Mesothelial cell of epicardium (in vitro differentiated cells): ENCODE measurements around the gene RTN1. TPM values are rescaled to one million over a fixed set of nuclear protein-coding genes. Genes with fewer than 3 reads are reported as not detected.

Experiments used
- DNase-seq, 2 experiments: peaks; one replicate each; pipeline ENCODE4 v3.0.0; 2021; ENCODE audit warnings: low spot score in 2 of 2; ENCODE audit not compliant: unreplicated experiment in 2 of 2
- H3K27ac Mint-ChIP-seq: 2 replicates; pipeline ENCODE4 v1.8.0; 2021; ENCODE audit warnings: mixed read lengths
- H3K27me3 Mint-ChIP-seq: 2 replicates; pipeline ENCODE4 v1.8.0; 2021; ENCODE audit warnings: low read depth, mixed read lengths
- H3K36me3 Mint-ChIP-seq: 2 replicates; pipeline ENCODE4 v1.8.0; 2021; ENCODE audit warnings: mixed read lengths
- H3K4me1 Mint-ChIP-seq: 2 replicates; pipeline ENCODE4 v1.8.0; 2021; ENCODE audit warnings: mixed read lengths
- H3K4me3 Mint-ChIP-seq: 2 replicates; pipeline ENCODE4 v1.8.0; 2021; ENCODE audit warnings: mild to moderate bottlenecking, moderate library complexity, mixed read lengths
- H3K9me3 Mint-ChIP-seq: 2 replicates; pipeline ENCODE4 v1.8.0; 2021; ENCODE audit warnings: mixed read lengths
- CTCF ChIP-seq: fragments of 200-600 bp; sonication (generic); IDR thresholded peaks from one replicate; pipeline ENCODE4 v1.5.0; 2021; ENCODE audit warnings: antibody characterized with exemption; ENCODE audit not compliant: unreplicated experiment
- total RNA-seq: library from RNA; stranded (reverse); gene quantifications from 3 replicates; pipeline ENCODE4 v1.2.1, GENCODE V29; 2021

The RTN1 gene
- total RNA-seq, 1 donor from 2014 or later = 0.78 TPM

- no peak for TF ChIP-seq CTCF
- H3K27ac Mint-ChIP-seq = no peak overlapping the region
- no peaks in the 10 kb centered on the region for H3K9me3 Mint-ChIP-seq
- no peaks in the 10 kb centered on the region for H3K4me1 Mint-ChIP-seq
- peaks cover 36% of the 10 kb centered on the region for H3K27me3 Mint-ChIP-seq
- DNase-seq = no peak
- H3K36me3 Mint-ChIP-seq = no peaks in the 10 kb centered on the region
- no peak overlapping the region for H3K4me3 Mint-ChIP-seq
Measured at GRCh38 chr14:59601056-59601455, 269.5 kb downstream of the RTN1 start.

- no peaks in the 10 kb centered on the region for H3K36me3 Mint-ChIP-seq
- no peak for TF ChIP-seq CTCF
- H3K27ac Mint-ChIP-seq = no peak overlapping the region
- no peak overlapping the region for H3K4me3 Mint-ChIP-seq
- H3K9me3 Mint-ChIP-seq = no peaks in the 10 kb centered on the region
- DNase-seq = no peak
- H3K4me1 Mint-ChIP-seq = no peaks in the 10 kb centered on the region
- peaks cover 36% of the 10 kb centered on the region for H3K27me3 Mint-ChIP-seq
Measured at GRCh38 chr14:59600211-59600945, 270.2 kb downstream of the RTN1 start.

- H3K36me3 Mint-ChIP-seq = no peaks in the 10 kb centered on the region
Measured at GRCh38 chr14:59595071-59595470, 275.5 kb downstream of the RTN1 start.

GRCh38 chr14:59591641-59592370 lies 278.8 kb downstream of the RTN1 start:
- no peaks in the 10 kb centered on the region for H3K36me3 Mint-ChIP-seq
- DNase-seq = no peak
- peaks cover 9% of the 10 kb centered on the region for H3K9me3 Mint-ChIP-seq
- no peaks in the 10 kb centered on the region for H3K4me1 Mint-ChIP-seq
- H3K27ac Mint-ChIP-seq = no peak overlapping the region
- no peak overlapping the region for H3K4me3 Mint-ChIP-seq
- TF ChIP-seq CTCF = no peak
- peaks cover 11% of the 10 kb centered on the region for H3K27me3 Mint-ChIP-seq

More at GRCh38 chr14:59595071-59595470, 275.5 kb downstream of the RTN1 start:
- no peak for DNase-seq
- Mint-ChIP-seq H3K27me3 (peaks cover 37% of the 10 kb centered on the region), H3K4me1 (no peaks in the 10 kb centered on the region), H3K4me3 (no peak overlapping the region), H3K9me3 (peaks cover 9% of the 10 kb centered on the region), H3K27ac (no peak overlapping the region)
- no peak for TF ChIP-seq CTCF

GRCh38 chr14:59588101-59588500 lies 282.5 kb downstream of the RTN1 start:
- H3K27me3 Mint-ChIP-seq = peaks cover 3% of the 10 kb centered on the region
- no peak overlapping the region for H3K4me3 Mint-ChIP-seq
- peaks cover 9% of the 10 kb centered on the region for H3K9me3 Mint-ChIP-seq
- no peaks in the 10 kb centered on the region for H3K36me3 Mint-ChIP-seq
- DNase-seq = no peak
- no peak for TF ChIP-seq CTCF
- H3K27ac Mint-ChIP-seq = no peak overlapping the region
- no peaks in the 10 kb centered on the region for H3K4me1 Mint-ChIP-seq
